ENCODE measurements around the gene TAS1R3. TPM values are rescaled to one million over a fixed set of nuclear protein-coding genes. Genes with fewer than 3 reads are reported as not detected.

TAS1R3 gene
- total RNA-seq, 1 donor from 2014 or later, result 0.49 TPM

- intact Hi-C loops (cut with DNase I), result no loop called here
- DNase-seq (ENCODE audit: low spot score) (peak; percentile 72), ATAC-seq (no peak)
These were observed 42.9 kb downstream of the TAS1R3 start for GRCh38 chr1:1373815-1374588.

- DNase-seq (ENCODE audit: low spot score) (peak; percentile 75), ATAC-seq (no peak)
- intact Hi-C loops (cut with DNase I), result no loop called here
These were observed 43.5 kb downstream of the TAS1R3 start for GRCh38 chr1:1374589-1374928.

- DNase-seq (ENCODE audit: low spot score) (peak; percentile 99), ATAC-seq (peak; percentile 96)
- intact Hi-C loops (cut with DNase I), result no loop called here
These were observed 44.0 kb downstream of the TAS1R3 start, which contains the start of gene AURKAIP1 for GRCh38 chr1:1374929-1375662. TSS of gene AURKAIP1 (minus strand) at chr1:1375207. CDS start at chr1:1374756, 451 bp downstream.

- intact Hi-C loops (cut with DNase I), result no loop called here
- no peak for DNase-seq (ENCODE audit: low spot score)
- no peak for ATAC-seq
These were observed 45.6 kb downstream of the TAS1R3 start for GRCh38 chr1:1376551-1377226.

GRCh38 chr1:1377540-1378205, 46.6 kb downstream of the TAS1R3 start:
- DNase-seq (ENCODE audit: low spot score) (no peak), ATAC-seq (no peak)
- intact Hi-C loops (cut with DNase I), result no loop called here

GRCh38 chr1:1380860-1381259, 49.8 kb downstream of the TAS1R3 start:
- intact Hi-C loops (cut with DNase I), result no loop called here
- ATAC-seq (no peak), DNase-seq (ENCODE audit: low spot score) (no peak)

- no peak for DNase-seq (ENCODE audit: low spot score)
- ATAC-seq, result no peak
- intact Hi-C loops (cut with DNase I), result no loop called here
These were observed 50.2 kb downstream of the TAS1R3 start for GRCh38 chr1:1381294-1381693.

Small RNA genes within 50 kb of the gene (microRNA-seq; reads per million reads assigned to microRNA genes)
- not detected for gene MIR6726
- not detected for gene MIR6727
- not detected for gene MIR6808

Other genes with a start within 250 kb of the TAS1R3 start
- 12.0 TPM for gene C1orf159, start 215.2 kb upstream of the TAS1R3 start, total RNA-seq
- 0.71 TPM for gene TTLL10, start 157.4 kb upstream of the TAS1R3 start, total RNA-seq
- 0.58 TPM for gene TNFRSF18, start 124.7 kb upstream of the TAS1R3 start, total RNA-seq
- gene TNFRSF4, start 117.1 kb upstream of the TAS1R3 start, total RNA-seq, result 2.5 TPM
- gene SDF4, start 99.3 kb upstream of the TAS1R3 start, total RNA-seq, result 94.9 TPM
- 10.9 TPM for gene B3GALT6, start 99.0 kb upstream of the TAS1R3 start, total RNA-seq
- 3.5 TPM for gene C1QTNF12, start 84.6 kb upstream of the TAS1R3 start, total RNA-seq
- 50.5 TPM for gene UBE2J2, start 57.4 kb upstream of the TAS1R3 start, total RNA-seq
- 12.5 TPM for gene SCNN1D, start 50.8 kb upstream of the TAS1R3 start, total RNA-seq
- gene ACAP3, start 23.4 kb upstream of the TAS1R3 start, total RNA-seq, result 74.7 TPM
- gene PUSL1, start 22.7 kb upstream of the TAS1R3 start, total RNA-seq, result 11.3 TPM
- gene INTS11, start 6.6 kb upstream of the TAS1R3 start, total RNA-seq, result 111 TPM
- 15.7 TPM for gene CPTP, start 6.5 kb upstream of the TAS1R3 start, total RNA-seq
- gene DVL1, start 18.1 kb downstream of the TAS1R3 start, total RNA-seq, result 91.4 TPM
- gene MXRA8, start 27.3 kb downstream of the TAS1R3 start, total RNA-seq, result 262 TPM
- 58.9 TPM for gene AURKAIP1, start 43.9 kb downstream of the TAS1R3 start, total RNA-seq
- gene CCNL2, start 68.1 kb downstream of the TAS1R3 start, total RNA-seq, result 207 TPM
- gene MRPL20, start 76.0 kb downstream of the TAS1R3 start, total RNA-seq, result 75.6 TPM
- 11.2 TPM for gene ANKRD65, start 90.0 kb downstream of the TAS1R3 start, total RNA-seq
- 175 TPM for gene VWA1, start 104.4 kb downstream of the TAS1R3 start, total RNA-seq
- gene ATAD3C, start 118.4 kb downstream of the TAS1R3 start, total RNA-seq, result 2.4 TPM
- gene ATAD3B, start 140.5 kb downstream of the TAS1R3 start, total RNA-seq, result 28.6 TPM
- gene ATAD3A, start 180.9 kb downstream of the TAS1R3 start, total RNA-seq, result 19.4 TPM
- gene TMEM240, start 209.3 kb downstream of the TAS1R3 start, total RNA-seq, result 7.1 TPM
- gene SSU72, start 243.6 kb downstream of the TAS1R3 start, total RNA-seq, result 78.5 TPM

Measured in sciatic nerve (tissue), 2 donors.